Testis (tissue), 5 donors: ENCODE data around the gene C18orf54. TPM values are rescaled to one million over a fixed set of nuclear protein-coding genes. Genes with fewer than 3 reads are reported as not detected.
"Not testable (repeated sequence)": the region's sequence is repeated elsewhere in the genome, so short reads cannot be mapped to it uniquely, and the experiment has no call there.

Experiments used
- DNase-seq: peaks from one replicate; pipeline ENCODE4 v3.0.0-alpha.2; 2019
- H3K27ac ChIP-seq, 2 donors: fragments of 200-600 bp; sonication (generic); one replicate each; pipeline ENCODE4 v1.5.1; 2019
- H3K27me3 ChIP-seq: fragments of 200-600 bp; sonication (generic); one replicate; pipeline ENCODE4 v1.5.1; 2019
- H3K36me3 ChIP-seq: fragments of 200-600 bp; sonication (generic); one replicate; pipeline ENCODE4 v1.5.1; 2017; ENCODE audit warnings: low read depth; ENCODE audit errors: missing control alignments
- H3K4me1 ChIP-seq: fragments of 200-600 bp; sonication (generic); one replicate; pipeline ENCODE4 v1.5.1; 2019
- H3K4me3 ChIP-seq, 2 donors: fragments of 200-600 bp; sonication (generic); one replicate each; pipeline ENCODE4 v1.5.1; 2017 to 2019
- H3K9me3 ChIP-seq: fragments of 200-600 bp; sonication (generic); one replicate; pipeline ENCODE4 v1.5.1; 2017
- CTCF ChIP-seq, 3 experiments: fragments of 450-650 bp in 2 of 3; fragments of 200-600 bp in 1 of 3; sonication (generic) in 1 of 3; IDR thresholded peaks; one replicate each; pipeline ENCODE4 v1.5.1; 2016 to 2019; ENCODE audit warnings: antibody characterized with exemption in 3 of 3, mild to moderate bottlenecking in 2 of 3, moderate library complexity in 1 of 3
- POLR2A ChIP-seq: fragments of 450-650 bp; IDR thresholded peaks from one replicate; pipeline ENCODE4 v1.6.1; 2017; ENCODE audit warnings: antibody characterized with exemption, mild to moderate bottlenecking, moderate library complexity
- whole genome bisulfite sequencing, 2 donors: methylation state at CpG; one replicate each; pipeline ENCODE4 v1.1.5; 2018; 5-methylcytosine and 5-hydroxymethylcytosine counted together
- intact Hi-C: fragments of 100-400 bp; cut with DNase I; formaldehyde crosslinking; loops from one replicate; pipeline ENCODE4 v1.15.1; 2023; ENCODE audit warnings: low total_unique reads
- long read RNA-seq, 2 donors: transcript quantifications; one replicate each; lab custom pipeline, GENCODE V29; 2026
- polyA plus RNA-seq: library from polyadenylated mRNA; stranded (reverse); fragments of 350-450 nt; fragmentation: Illumina TruSeq; extraction: RNeasy Lipid Tissue Mini Kit (QIAGEN cat#74804); gene quantifications from one replicate; pipeline ENCODE4 v1.2.3, GENCODE V29; 2014; ENCODE audit warnings: low read depth, low replicate concordance; ENCODE audit not compliant: insufficient read depth
- total RNA-seq, 2 donors: library from RNA; depleted of rRNA; stranded (reverse); fragments of >200 nt; gene quantifications; one replicate each; pipeline ENCODE4 v1.2.3, GENCODE V29; 2016

Gene C18orf54
- total RNA-seq, result 10 to 100 TPM; 11.7 to 16.0 TPM
- polyA plus RNA-seq, result 18.2 TPM
- long read RNA-seq, donor 1, full-length matches to known transcripts, result 1 of 1 reads
- long read RNA-seq, donor 1, partial matches to known transcripts, result 0 of 1 reads
- long read RNA-seq, donor 1, other reads (novel, unspliced or antisense), result 0 of 1 reads
- long read RNA-seq, donor 2, full-length matches to known transcripts, result 1 of 1 reads
- long read RNA-seq, donor 2, partial matches to known transcripts, result 0 of 1 reads
- long read RNA-seq, donor 2, other reads (novel, unspliced or antisense), result 0 of 1 reads

GRCh38 chr18:54357660-54358494 lies at the start of gene C18orf54, which contains the start of gene STARD6:
Gene C18orf54 (plus strand): TSS chr18:54357906. CDS start chr18:54360573, 2,667 bp downstream.
Gene STARD6 (minus strand): TSS chr18:54357858. CDS start chr18:54354573, 3,285 bp downstream.
- 0% methylated on average over 52 to 62 of the region's 62 CpGs for WGBS, 2 donors
- intact Hi-C loops, result no loop called here
- H3K27me3 ChIP-seq, result no peaks in the 10 kb centered on the region
- H3K4me3 ChIP-seq, result peak within 1 kb of the TSS; percentile 69 to 76
- no peaks in the 10 kb centered on the region for H3K4me1 ChIP-seq
- TF ChIP-seq POLR2A (no peak), CTCF (IDR thresholded peaks at IDR 0.05) (peak in 1 of 3 experiments; percentile 33)
- H3K9me3 ChIP-seq, result no peaks in the 10 kb centered on the region
- peak; percentile 90 for DNase-seq
- H3K36me3 ChIP-seq, result no peaks in the 10 kb centered on the region
- peak within 1 kb of the TSS; percentile 64 to 81 for H3K27ac ChIP-seq

GRCh38 chr18:54309564-54309963 lies 48.1 kb upstream of the C18orf54 start:
- H3K9me3 ChIP-seq, H3K27ac ChIP-seq, H3K36me3 ChIP-seq, H3K27me3 ChIP-seq, H3K4me3 ChIP-seq, H3K4me1 ChIP-seq, intact Hi-C loops, DNase-seq: not testable (repeated sequence)
- WGBS, 2 donors, result 96% methylated on average over 3 to 8 of the region's 8 CpGs

- intact Hi-C loops, result no loop called here
- TF ChIP-seq CTCF (IDR thresholded peaks at IDR 0.05), result no peak
- TF ChIP-seq POLR2A, result no peak
- Histone ChIP-seq H3K4me1 (no peaks in the 10 kb centered on the region), H3K27me3 (no peaks in the 10 kb centered on the region), H3K27ac (no peak overlapping the region), H3K9me3 (no peaks in the 10 kb centered on the region), H3K4me3 (no peak overlapping the region), H3K36me3 (no peaks in the 10 kb centered on the region)
- no peak for DNase-seq
These were observed 41.5 kb upstream of the C18orf54 start for GRCh38 chr18:54316071-54316820.

GRCh38 chr18:54323561-54323960 lies 34.1 kb upstream of the C18orf54 start:
- Histone ChIP-seq H3K4me1 (no peaks in the 10 kb centered on the region), H3K4me3 (no peak overlapping the region), H3K9me3 (no peaks in the 10 kb centered on the region), H3K36me3 (no peaks in the 10 kb centered on the region), H3K27ac (no peak overlapping the region), H3K27me3 (no peaks in the 10 kb centered on the region)
- intact Hi-C loops, result no loop called here
- no peak for DNase-seq
- TF ChIP-seq POLR2A (no peak), CTCF (IDR thresholded peaks at IDR 0.05) (no peak)

- TF ChIP-seq CTCF (IDR thresholded peaks at IDR 0.05), result no peak
- no peak for TF ChIP-seq POLR2A
- 83 to 93% methylated on average over 2 of the region's 2 CpGs for WGBS, 2 donors
- Histone ChIP-seq H3K4me3 (no peak overlapping the region), H3K27ac (no peak overlapping the region), H3K27me3 (no peaks in the 10 kb centered on the region), H3K4me1 (no peaks in the 10 kb centered on the region), H3K36me3 (no peaks in the 10 kb centered on the region), H3K9me3 (no peaks in the 10 kb centered on the region)
- intact Hi-C loops, result no loop called here
- DNase-seq, result no peak
These were observed 33.7 kb upstream of the C18orf54 start for GRCh38 chr18:54323970-54324369.
